HEK293 (cell line): ENCODE results near the gene TLCD3B.
A peak's percentile ranks its signal among the peaks of the same experiment; 100 is the strongest.

Source experiments
- CTCF ChIA-PET: fragments of 350-600 bp; formaldehyde crosslinking; extraction: SDS; loops from one replicate; lab custom pipeline; 2021; ENCODE audit warnings: antibody characterized with exemption; lab: Yijun Ruan, JAX
- POLR2A ChIA-PET: fragments of 300-600 bp; formaldehyde crosslinking; extraction: SDS; loops from one replicate; lab custom pipeline; 2020; ENCODE audit warnings: antibody characterized with exemption, inconsistent platforms; lab: Yijun Ruan, JAX
- H3K27ac ChIP-seq: fragments of 200-500 bp; sonication (Bioruptor generic); 2 replicates; pipeline ENCODE4 v1.5.1; 2014; ENCODE audit warnings: low read depth, low read length, control low read depth, inconsistent platforms; ENCODE audit errors: extremely low read depth
- H3K36me3 ChIP-seq, 2 experiments: fragments of 200-500 bp in 1 of 2; sonication (Bioruptor generic) in 1 of 2; 1 replicate in 1 of 2; 2 replicates in 1 of 2; pipeline ENCODE4 v1.5.1; 2014 to 2017; ENCODE audit warnings: inconsistent platforms in 2 of 2, low read length in 2 of 2; ENCODE audit not compliant: control insufficient read depth in 2 of 2, insufficient read depth in 1 of 2
- H3K4me1 ChIP-seq: fragments of 200-500 bp; sonication (Bioruptor generic); 2 replicates; pipeline ENCODE4 v1.5.1; 2014; ENCODE audit warnings: mild to moderate bottlenecking, low read length, inconsistent platforms; ENCODE audit not compliant: control insufficient read depth, insufficient read depth
- H3K4me3 ChIP-seq: 2 replicates; pipeline ENCODE4 v1.5.1; 2011; ENCODE audit warnings: low read depth, mild to moderate bottlenecking, control low read depth, low read length, moderate library complexity
- H3K9me3 ChIP-seq: fragments of 200-500 bp; sonication (Bioruptor generic); 2 replicates; pipeline ENCODE4 v1.5.1; 2014; ENCODE audit warnings: low read depth, low read length, inconsistent platforms; ENCODE audit not compliant: control insufficient read depth, insufficient read depth
- GLIS1 ChIP-seq: fragments of 450-650 bp; formaldehyde crosslinking; IDR thresholded peaks from 2 replicates; pipeline ENCODE4 v1.5.1; 2016; ENCODE audit warnings: missing biosample characterization, missing genetic modification characterization
- KLF8 ChIP-seq: fragments of 450-650 bp; formaldehyde crosslinking; IDR thresholded peaks from 2 replicates; pipeline ENCODE4 v1.5.1; 2016; ENCODE audit warnings: missing biosample characterization, missing genetic modification characterization
- PRDM2 ChIP-seq: fragments of 450-650 bp; formaldehyde crosslinking; IDR thresholded peaks from 2 replicates; pipeline ENCODE4 v1.5.1; 2016; ENCODE audit warnings: missing biosample characterization, missing genetic modification characterization, borderline replicate concordance
- PRDM4 ChIP-seq: fragments of 450-650 bp; formaldehyde crosslinking; IDR thresholded peaks from 2 replicates; pipeline ENCODE4 v1.5.1; 2017; ENCODE audit warnings: missing biosample characterization, missing genetic modification characterization
- SALL2 ChIP-seq: fragments of 450-650 bp; formaldehyde crosslinking; IDR thresholded peaks from 2 replicates; pipeline ENCODE4 v1.5.0; 2017; ENCODE audit warnings: missing biosample characterization, mild to moderate bottlenecking, missing genetic modification characterization, borderline replicate concordance
- SP7 ChIP-seq: fragments of 450-650 bp; formaldehyde crosslinking; IDR thresholded peaks from 2 replicates; pipeline ENCODE4 v1.5.1; 2016; ENCODE audit warnings: missing biosample characterization, missing genetic modification characterization
- TSHZ1 ChIP-seq: fragments of 450-650 bp; formaldehyde crosslinking; IDR thresholded peaks from 2 replicates; pipeline ENCODE4 v1.5.1; 2016; ENCODE audit warnings: missing biosample characterization, missing genetic modification characterization, borderline replicate concordance
- ZEB2 ChIP-seq: fragments of 450-650 bp; formaldehyde crosslinking; IDR thresholded peaks from 2 replicates; pipeline ENCODE4 v1.5.1; 2016; ENCODE audit warnings: missing biosample characterization, missing genetic modification characterization
- ZNF280C ChIP-seq: fragments of 450-650 bp; formaldehyde crosslinking; IDR thresholded peaks from 2 replicates; pipeline ENCODE4 v1.5.1; 2016; ENCODE audit warnings: missing biosample characterization, missing genetic modification characterization
- ZNF391 ChIP-seq: fragments of 450-650 bp; formaldehyde crosslinking; IDR thresholded peaks from 2 replicates; pipeline ENCODE4 v1.5.1; 2016; ENCODE audit warnings: low read depth, missing biosample characterization, missing genetic modification characterization, borderline replicate concordance
- ZNF488 ChIP-seq: fragments of 450-650 bp; formaldehyde crosslinking; IDR thresholded peaks from 2 replicates; pipeline ENCODE4 v1.5.1; 2016; ENCODE audit warnings: missing biosample characterization, missing genetic modification characterization
- ZNF510 ChIP-seq: fragments of 450-650 bp; formaldehyde crosslinking; IDR thresholded peaks from 2 replicates; pipeline ENCODE4 v1.5.1; 2018; ENCODE audit warnings: mild to moderate bottlenecking, missing genetic modification characterization, missing biosample characterization; ENCODE audit not compliant: insufficient replicate concordance
- ZNF530 ChIP-seq: fragments of 450-650 bp; formaldehyde crosslinking; IDR thresholded peaks from 2 replicates; pipeline ENCODE4 v1.5.1; 2016; ENCODE audit warnings: low read depth, missing biosample characterization, missing genetic modification characterization
- ZNF580 ChIP-seq: fragments of 450-650 bp; formaldehyde crosslinking; IDR thresholded peaks from 2 replicates; pipeline ENCODE4 v1.5.1; 2016; ENCODE audit warnings: missing biosample characterization, missing genetic modification characterization
- ZNF624 ChIP-seq: fragments of 450-650 bp; formaldehyde crosslinking; IDR thresholded peaks from 2 replicates; pipeline ENCODE4 v1.5.1; 2017; ENCODE audit warnings: missing biosample characterization, missing genetic modification characterization
- ZNF654 ChIP-seq: fragments of 450-650 bp; formaldehyde crosslinking; IDR thresholded peaks from 2 replicates; pipeline ENCODE4 v1.5.1; 2016; ENCODE audit warnings: low read depth, missing biosample characterization, missing genetic modification characterization
- ZNF660 ChIP-seq: fragments of 450-650 bp; IDR thresholded peaks from 2 replicates; pipeline ENCODE4 v1.5.1; 2018; ENCODE audit warnings: missing biosample characterization, mild to moderate bottlenecking, missing genetic modification characterization
- ZNF837 ChIP-seq: fragments of 450-650 bp; formaldehyde crosslinking; IDR thresholded peaks from 2 replicates; pipeline ENCODE4 v1.5.1; 2016; ENCODE audit warnings: missing biosample characterization, missing genetic modification characterization
- ZSCAN30 ChIP-seq: fragments of 450-650 bp; IDR thresholded peaks from 2 replicates; pipeline ENCODE4 v1.5.1; 2018; ENCODE audit warnings: missing biosample characterization, mild to moderate bottlenecking, missing genetic modification characterization, moderate library complexity

Gene TLCD3B

GRCh38 chr16:30063893-30064728, 33.0 kb upstream of the TLCD3B start (continued):
- TF ChIP-seq ZNF280C (tag by site-specific recombination) (no peak), PRDM4 (tag by site-specific recombination) (no peak), PRDM2 (tag by site-specific recombination) (no peak), ZNF488 (tag by site-specific recombination) (no peak), ZNF391 (no peak), ZEB2 (tag by site-specific recombination) (0 out of 2 replicates have a peak, but pooled peaks have one; percentile 68), KLF8 (tag by site-specific recombination) (no peak), ZNF530 (no peak), SALL2 (tag by site-specific recombination) (no peak), ZNF660 (tag by site-specific recombination) (peak; percentile 61; the same call in 1 of the 2 replicates), ZNF510 (no peak), ZSCAN30 (tag by site-specific recombination) (peak; percentile 63)
- TF ChIP-seq, all 188 proteins: peak for 44

GRCh38 chr16:30063278-30063892, 32.3 kb upstream of the TLCD3B start:
- H3K4me1 ChIP-seq = peaks cover 2% of the 10 kb centered on the region; the same call in 1 of the 2 replicates
- TF ChIP-seq ZNF837 (tag by site-specific recombination) = no peak
- TF ChIP-seq ZNF654 (tag by site-specific recombination) = 0 out of 2 replicates have a peak, but pooled peaks have one; percentile 7
- peak; percentile 70 for TF ChIP-seq ZNF580 (tag by site-specific recombination)
- TF ChIP-seq GLIS1 (tag by site-specific recombination) = no peak
- TF ChIP-seq ZNF624 = no peak
- no peak for TF ChIP-seq TSHZ1
- no peak for TF ChIP-seq SP7

More at GRCh38 chr16:30063278-30063892, 32.3 kb upstream of the TLCD3B start:
- Histone ChIP-seq H3K27ac (peak overlapping the region; percentile 100), H3K4me3 (no peak overlapping the region), H3K9me3 (no peaks in the 10 kb centered on the region), H3K36me3 (peaks cover 11 to 39% of the 10 kb centered on the region in 2 experiments; a peak in 2 of 3 replicates)
- POLR2A ChIA-PET = interaction anchor here (1.6 kb wide), 1 partner anchor 10 kb away, joined by 4 read pairs; a partner anchor contains a TSS
- CTCF ChIA-PET = interaction anchor here (0.6 to 1.3 kb wide), 3 partner anchors 8 to 566 kb away, joined by 3 to 12 read pairs (median 3); no protein-coding TSS in a partner anchor
